Muscle of leg (tissue), 11 donors: Measurements from ENCODE around the gene CCDC192. TPM values are rescaled to one million over a fixed set of nuclear protein-coding genes. Genes with fewer than 3 reads are reported as not detected.
"Not testable (repeated sequence)": the region's sequence is repeated elsewhere in the genome, so short reads cannot be mapped to it uniquely, and the experiment has no call there.

Experiments used
- DNase-seq: peaks from one replicate; pipeline ENCODE4 v3.0.0; 2013
- H3K27ac ChIP-seq: one replicate; pipeline ENCODE4 v1.5.1; 2013; ENCODE audit warnings: mild to moderate bottlenecking, low read length, control low read depth
- H3K27me3 ChIP-seq: one replicate; pipeline ENCODE4 v1.6.1; 2013; ENCODE audit warnings: low read length; ENCODE audit not compliant: control insufficient read depth, insufficient read depth
- H3K36me3 ChIP-seq: one replicate; pipeline ENCODE4 v1.6.1; 2013; ENCODE audit warnings: low read length; ENCODE audit not compliant: control insufficient read depth, insufficient read depth
- H3K4me1 ChIP-seq: one replicate; pipeline ENCODE4 v1.6.1; 2013; ENCODE audit warnings: low read length; ENCODE audit not compliant: control insufficient read depth, insufficient read depth
- H3K4me3 ChIP-seq: one replicate; pipeline ENCODE4 v1.5.1; 2013; ENCODE audit warnings: low read length, control low read depth
- H3K9me3 ChIP-seq: replicated peaks from 2 replicates; pipeline ENCODE4 v1.6.1; 2013; ENCODE audit warnings: low read depth, low read length; ENCODE audit not compliant: control insufficient read depth
- WGBS: methylation state at CpG from one replicate; pipeline ENCODE4 v1.1.5; 2013; ENCODE audit warnings: missing lambda C conversion rate; ENCODE audit not compliant: insufficient coverage; 5-methylcytosine and 5-hydroxymethylcytosine counted together
- polyA plus RNA-seq, 8 donors: library from polyadenylated mRNA; unstranded; fragments of 120-200 nt; gene quantifications; one replicate each; pipeline versions ENCODE4 v1.2.1 to v1.2.3, GENCODE V29; 2013; ENCODE audit warnings: inconsistent platforms in 1 of 8, low replicate concordance in 1 of 8; ENCODE audit not compliant: insufficient read length in 8 of 8, insufficient read depth in 1 of 8
- total RNA-seq: library from RNA; stranded (reverse); fragments of 120-200 nt; gene quantifications from one replicate; pipeline ENCODE4 v1.2.4, GENCODE V29; 2013

Gene CCDC192
- total and polyA plus RNA-seq, 9 donors = 0.18 to 1.0 (median 0.68) TPM

DNA sequence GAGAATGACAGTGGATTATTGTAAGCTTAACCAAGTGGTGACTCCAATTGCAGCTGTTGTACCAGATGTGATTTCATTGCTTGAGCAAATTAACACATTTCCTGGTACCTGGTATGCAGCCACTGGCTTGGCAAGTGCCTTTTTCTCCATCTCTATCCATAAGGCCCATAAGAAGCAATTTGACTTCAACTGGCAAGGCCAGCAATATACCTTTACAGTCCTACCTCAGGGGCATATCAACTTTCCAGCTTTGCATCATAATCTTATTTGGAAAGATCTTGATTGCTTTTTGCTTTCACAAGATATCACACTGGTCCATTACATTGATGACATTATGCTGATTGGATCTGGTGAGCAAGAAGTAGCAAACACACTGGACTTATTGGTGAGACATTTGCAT lies 26.2 kb upstream of the CCDC192 start:
- H3K36me3 ChIP-seq, H3K4me3 ChIP-seq, H3K27me3 ChIP-seq, H3K4me1 ChIP-seq, H3K27ac ChIP-seq, H3K9me3 ChIP-seq, DNase-seq: not testable (repeated sequence)

DNA sequence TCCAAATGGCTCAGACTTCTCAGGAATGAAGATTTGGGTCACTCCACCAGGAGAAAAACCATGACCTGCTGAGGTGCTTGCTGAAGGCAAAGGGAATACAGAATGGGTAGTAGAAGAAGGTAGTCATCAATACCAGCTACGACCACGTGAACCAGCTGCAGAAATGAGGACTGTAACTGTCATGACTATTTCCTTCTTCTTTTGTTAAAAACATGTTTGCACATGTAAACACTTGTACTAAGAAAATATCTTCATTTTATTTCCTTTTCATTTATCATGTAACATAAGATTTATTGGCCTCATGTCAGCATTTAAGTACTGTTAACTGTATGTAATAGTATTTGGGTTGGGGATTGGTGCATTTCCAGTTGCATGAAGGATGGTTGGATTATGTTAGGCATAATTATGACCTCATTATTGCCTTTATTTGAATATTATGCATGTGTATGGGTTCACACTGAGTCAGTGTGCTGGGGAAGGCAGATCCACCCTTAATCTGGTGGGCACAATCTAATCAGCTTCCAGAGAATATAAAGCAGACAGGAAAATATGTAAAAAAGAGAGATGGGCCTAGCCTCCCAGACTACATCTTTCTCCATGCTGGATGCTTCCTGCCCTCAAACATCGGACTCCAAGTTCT lies 23.4 kb upstream of the CCDC192 start:
- H3K9me3 ChIP-seq, DNase-seq, H3K27ac ChIP-seq, H3K4me3 ChIP-seq, H3K36me3 ChIP-seq, H3K27me3 ChIP-seq, H3K4me1 ChIP-seq: not testable (repeated sequence)
- no CpG with 5 or more reads among the region's 3 CpGs for WGBS

DNA sequence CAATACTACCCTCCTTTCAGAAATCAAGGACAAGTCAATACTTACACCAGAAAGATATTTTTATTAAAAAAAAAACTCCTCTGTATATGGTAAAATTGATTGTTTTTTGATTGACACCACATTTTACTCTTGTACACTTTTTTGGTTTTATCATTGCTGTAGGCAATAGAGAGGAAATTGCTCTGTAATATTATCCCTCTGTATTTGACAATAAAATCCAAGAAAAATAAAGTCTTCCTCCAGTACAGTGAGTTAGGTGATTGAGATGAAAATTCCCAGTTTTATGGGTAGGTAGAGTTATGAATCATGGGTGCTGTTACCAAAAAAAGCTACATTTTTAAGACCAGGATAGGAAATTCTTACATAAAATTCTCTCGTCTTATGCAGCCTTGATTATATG lies 22.6 kb upstream of the CCDC192 start:
- DNase-seq = no peak
- peaks cover 2% of the 10 kb centered on the region for H3K4me1 ChIP-seq
- H3K36me3 ChIP-seq = no peaks in the 10 kb centered on the region
- H3K27ac ChIP-seq = no peak overlapping the region
- no peak overlapping the region for H3K4me3 ChIP-seq
- no peaks in the 10 kb centered on the region for H3K27me3 ChIP-seq
- H3K9me3 ChIP-seq = no peaks in the 10 kb centered on the region
- no CpG with 5 or more reads among the region's 1 CpG for WGBS

DNA sequence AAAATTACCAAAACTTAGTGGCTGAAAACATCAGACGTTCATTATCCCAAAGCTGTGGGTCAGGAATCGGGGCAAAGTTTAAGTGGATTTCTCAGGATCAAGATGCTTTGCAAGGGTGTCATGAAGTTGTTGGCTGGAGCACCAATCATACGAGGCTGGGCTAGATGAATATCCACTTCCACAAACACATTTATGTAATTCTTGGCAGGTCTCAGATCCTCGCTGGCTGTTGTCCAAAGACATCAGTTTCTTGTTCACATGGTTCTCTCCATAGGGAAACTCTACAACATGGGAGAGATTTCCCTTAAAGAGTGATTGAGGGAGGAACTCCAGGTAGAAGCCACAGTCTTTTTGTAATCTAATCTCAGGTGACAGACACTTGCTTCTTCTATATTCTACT lies 20.2 kb upstream of the CCDC192 start:
- Histone ChIP-seq H3K27me3 (no peaks in the 10 kb centered on the region), H3K27ac (no peak overlapping the region), H3K4me3 (no peak overlapping the region), H3K4me1 (peaks cover 2% of the 10 kb centered on the region), H3K36me3 (no peaks in the 10 kb centered on the region), H3K9me3 (no peaks in the 10 kb centered on the region)
- no CpG with 5 or more reads among the region's 4 CpGs for WGBS
- peak; percentile 61 for DNase-seq

DNA sequence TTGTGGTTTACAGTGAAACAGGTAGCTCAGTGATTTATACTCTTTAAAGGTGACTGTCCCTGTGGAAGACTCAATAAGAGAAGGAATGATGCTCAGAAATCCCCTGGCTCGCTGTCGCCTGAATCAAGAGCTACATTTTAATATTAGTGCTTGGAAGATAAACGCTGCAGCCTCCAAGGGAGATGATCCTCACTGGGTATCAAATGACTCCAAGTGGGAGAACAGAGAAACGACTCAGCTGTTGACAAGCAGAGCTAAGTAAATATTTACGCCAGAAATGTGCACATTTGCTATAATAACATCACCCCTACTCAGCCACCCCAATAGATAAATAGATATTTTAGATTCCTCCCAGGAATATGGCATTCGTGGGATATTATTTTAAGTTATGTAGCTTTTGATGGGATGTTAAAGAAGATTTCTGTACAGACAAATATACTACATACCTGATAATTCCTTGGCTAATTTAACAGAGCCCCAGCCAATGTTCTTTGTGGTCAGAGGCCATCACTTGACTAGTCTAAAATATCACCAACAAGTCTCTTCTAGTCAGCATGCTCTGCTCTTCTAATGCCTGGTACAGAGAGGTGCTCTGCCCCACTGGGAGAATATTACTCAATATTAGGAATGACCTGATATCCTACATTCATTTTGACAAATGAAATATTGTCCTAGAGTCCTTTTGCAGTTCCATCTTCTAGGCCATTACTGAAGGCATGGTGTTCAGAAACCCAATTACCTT lies 18.3 kb upstream of the CCDC192 start:
- no peaks in the 10 kb centered on the region for H3K9me3 ChIP-seq
- H3K4me1 ChIP-seq = peaks cover 2% of the 10 kb centered on the region
- peak; percentile 61 for DNase-seq
- no peaks in the 10 kb centered on the region for H3K27me3 ChIP-seq
- H3K36me3 ChIP-seq = no peaks in the 10 kb centered on the region
- no peak overlapping the region for H3K4me3 ChIP-seq
- H3K27ac ChIP-seq = peak overlapping the region; percentile 22
- WGBS = 63% methylated on average over 3 of the region's 6 CpGs

DNA sequence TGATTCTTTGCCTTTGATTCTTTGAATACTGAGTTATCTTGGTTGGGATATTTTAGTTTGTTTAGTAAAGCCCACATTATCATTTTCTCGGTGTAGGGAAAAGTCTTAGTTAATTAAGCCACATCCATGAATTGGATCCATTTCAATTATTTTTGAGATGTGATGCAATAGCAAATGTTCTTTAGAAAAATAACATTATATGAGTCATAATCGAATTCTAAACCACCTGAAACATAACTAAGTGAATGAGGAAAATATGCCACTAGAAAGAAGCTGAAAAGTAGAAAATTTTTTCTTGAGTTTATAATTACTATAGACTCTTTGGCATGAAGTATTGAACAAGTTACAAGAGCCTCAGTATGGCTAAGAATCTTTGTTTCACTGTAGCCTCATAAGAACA lies 17.5 kb upstream of the CCDC192 start:
- H3K4me1 ChIP-seq = peaks cover 2% of the 10 kb centered on the region
- no peaks in the 10 kb centered on the region for H3K36me3 ChIP-seq
- DNase-seq = no peak
- H3K27ac ChIP-seq = no peak overlapping the region
- WGBS = no CpG with 5 or more reads among the region's 2 CpGs
- no peaks in the 10 kb centered on the region for H3K9me3 ChIP-seq
- H3K4me3 ChIP-seq = no peak overlapping the region
- H3K27me3 ChIP-seq = no peaks in the 10 kb centered on the region

DNA sequence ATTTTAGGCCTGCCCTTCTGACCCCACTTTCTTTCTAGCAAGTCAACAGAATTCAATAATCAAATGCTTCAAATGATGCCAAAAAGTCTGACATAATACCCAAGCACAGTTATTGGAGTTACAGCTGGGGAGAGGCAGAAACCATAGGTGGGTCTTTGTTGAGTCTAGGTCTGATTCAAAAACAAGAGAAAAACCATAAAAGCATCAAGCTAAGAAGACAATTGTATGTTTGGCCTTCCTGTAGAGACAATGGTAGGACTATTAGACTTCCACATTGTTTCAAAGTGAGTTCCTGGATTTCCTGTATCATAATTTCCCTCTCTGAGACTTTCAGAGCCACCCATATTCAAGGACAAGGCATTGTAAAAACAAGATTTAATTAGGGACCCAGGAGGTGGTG lies 16.8 kb upstream of the CCDC192 start:
- H3K9me3 ChIP-seq = peaks cover 2% of the 10 kb centered on the region

DNA sequence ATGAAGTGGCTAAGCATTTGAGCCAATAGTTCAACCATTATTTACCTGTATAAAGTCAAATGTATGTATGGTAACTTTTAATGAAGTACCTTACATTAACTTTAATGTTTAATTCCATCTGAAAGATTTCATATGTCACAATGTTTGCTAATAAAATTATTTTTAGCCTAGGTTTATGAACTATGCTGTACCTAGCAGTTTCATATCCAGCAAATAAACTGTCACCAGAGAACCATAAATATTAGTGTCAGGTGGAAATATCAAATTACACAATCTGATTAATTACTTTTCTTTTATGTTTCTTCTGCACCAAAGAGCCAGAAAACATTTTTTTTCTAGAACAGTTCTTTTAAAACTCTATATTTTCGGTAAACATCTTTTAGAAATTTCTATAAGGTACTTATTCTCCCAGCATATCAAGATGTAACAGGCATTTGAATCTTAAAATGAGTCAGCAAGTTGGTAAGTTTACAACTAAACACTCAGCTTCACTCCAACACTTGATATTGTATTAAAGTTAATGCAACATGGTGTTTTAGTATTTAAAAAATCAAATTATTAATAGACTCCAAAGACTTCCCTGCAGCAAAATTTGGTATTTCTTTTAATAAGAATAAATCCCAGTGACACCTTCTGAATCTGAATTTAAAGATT lies 8.5 kb upstream of the CCDC192 start:
- no peak for DNase-seq
- no peak overlapping the region for H3K4me3 ChIP-seq
- H3K4me1 ChIP-seq = no peaks in the 10 kb centered on the region
- H3K27me3 ChIP-seq = no peaks in the 10 kb centered on the region
- H3K27ac ChIP-seq = no peak overlapping the region
- no peaks in the 10 kb centered on the region for H3K36me3 ChIP-seq
- WGBS = no CpG with 5 or more reads among the region's 1 CpG
- peaks cover 2% of the 10 kb centered on the region for H3K9me3 ChIP-seq

More for the DNA sequence above, 16.8 kb upstream of the CCDC192 start:
- Histone ChIP-seq H3K27ac (no peak overlapping the region), H3K36me3 (no peaks in the 10 kb centered on the region), H3K4me3 (no peak overlapping the region), H3K27me3 (no peaks in the 10 kb centered on the region), H3K4me1 (peaks cover 2% of the 10 kb centered on the region)
- no peak for DNase-seq

DNA sequence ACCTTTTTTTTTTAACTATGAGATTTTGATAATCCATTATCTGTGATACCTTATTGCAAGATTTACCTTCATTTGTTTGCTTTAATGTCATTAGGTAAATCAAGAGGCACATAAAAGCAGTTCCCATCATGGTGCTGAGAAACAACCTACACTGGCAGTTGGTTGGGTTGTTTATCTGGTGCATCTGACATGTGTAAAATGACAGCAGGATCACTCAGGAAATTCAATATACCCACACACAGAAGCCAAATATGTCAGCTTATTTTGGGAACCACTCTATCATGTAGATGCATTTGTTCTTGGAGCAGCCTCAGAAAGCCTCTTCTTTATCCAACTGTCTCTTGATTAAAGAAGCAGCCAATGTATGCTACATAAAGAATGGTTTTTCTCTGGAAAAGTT lies 7.8 kb upstream of the CCDC192 start:
- DNase-seq = peak; percentile 64
- H3K4me3 ChIP-seq = no peak overlapping the region
- no peaks in the 10 kb centered on the region for H3K27me3 ChIP-seq
- H3K27ac ChIP-seq = no peak overlapping the region
- peaks cover 2% of the 10 kb centered on the region for H3K9me3 ChIP-seq
- no peaks in the 10 kb centered on the region for H3K4me1 ChIP-seq
- H3K36me3 ChIP-seq = no peaks in the 10 kb centered on the region

DNA sequence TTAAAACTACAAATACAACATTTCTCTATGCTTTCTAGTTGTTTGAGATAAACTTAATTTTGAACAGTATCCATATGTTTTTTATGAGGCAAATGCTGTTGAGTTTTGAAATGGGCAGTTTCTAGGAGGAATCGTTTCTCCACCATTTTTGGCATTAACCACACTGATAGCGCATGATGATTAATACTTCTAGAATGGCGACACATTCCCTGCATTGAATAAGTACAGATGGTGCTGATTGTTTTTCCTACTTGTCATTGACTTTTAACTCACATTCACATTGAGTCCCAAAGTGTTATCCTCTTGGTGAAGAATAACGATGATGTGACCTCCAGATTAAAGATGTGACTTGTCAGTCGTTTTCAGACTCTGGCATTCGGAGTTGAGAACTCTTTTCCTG lies 6.5 kb upstream of the CCDC192 start:
- no peaks in the 10 kb centered on the region for H3K4me1 ChIP-seq
- no peaks in the 10 kb centered on the region for H3K36me3 ChIP-seq
- no peak overlapping the region for H3K27ac ChIP-seq
- DNase-seq = no peak
- no peak overlapping the region for H3K4me3 ChIP-seq
- no peaks in the 10 kb centered on the region for H3K9me3 ChIP-seq
- no peaks in the 10 kb centered on the region for H3K27me3 ChIP-seq
- 80% methylated on average over 2 of the region's 6 CpGs for WGBS
